OCI-LY1 (cell line): Measurements from ENCODE around the gene MFAP3L.

Source experiments
- H2AFZ ChIP-seq: fragments of 200-600 bp; sonication (generic), shearing (Covaris generic); 2 replicates; pipeline ENCODE4 v1.6.0; 2014; ENCODE audit warnings: antibody characterized with exemption, mild to moderate bottlenecking, low read length
- H3F3A ChIP-seq: fragments of 200-600 bp; sonication (generic), shearing (Covaris generic); 2 replicates; pipeline ENCODE4 v1.6.0; 2014; ENCODE audit warnings: mild to moderate bottlenecking, antibody characterized with exemption, low read length, moderate library complexity; ENCODE audit not compliant: insufficient read depth
- H3K27ac ChIP-seq: fragments of 200-600 bp; sonication (generic); 2 replicates; pipeline ENCODE4 v1.5.1; 2014; ENCODE audit warnings: low read length, mixed run types, mild to moderate bottlenecking, low read depth; ENCODE audit not compliant: poor library complexity, severe bottlenecking
- H3K27me3 ChIP-seq: fragments of 200-600 bp; sonication (generic); 2 replicates; pipeline ENCODE4 v1.6.0; 2014; ENCODE audit warnings: antibody characterized with exemption, mild to moderate bottlenecking, low read length, moderate library complexity; ENCODE audit not compliant: insufficient read depth
- H3K36me3 ChIP-seq: fragments of 200-600 bp; sonication (generic); 2 replicates; pipeline ENCODE4 v1.6.1; 2014; ENCODE audit warnings: mild to moderate bottlenecking, antibody characterized with exemption, low read length, moderate library complexity, mixed read lengths; ENCODE audit not compliant: insufficient read depth
- H3K4me1 ChIP-seq: fragments of 200-600 bp; sonication (generic); 2 replicates; pipeline ENCODE4 v1.5.1; 2014; ENCODE audit warnings: mild to moderate bottlenecking, low read length, moderate library complexity; ENCODE audit not compliant: insufficient read depth, severe bottlenecking
- H3K4me2 ChIP-seq: fragments of 200-600 bp; sonication (generic), shearing (Covaris generic); 2 replicates; pipeline ENCODE4 v1.6.1; 2014; ENCODE audit warnings: low read length
- H3K4me3 ChIP-seq: fragments of 200-600 bp; sonication (generic); 2 replicates; pipeline ENCODE4 v1.5.1; 2014; ENCODE audit warnings: low read length, low read depth, mild to moderate bottlenecking, mixed read lengths; ENCODE audit not compliant: poor library complexity, severe bottlenecking
- H3K79me2 ChIP-seq: fragments of 200-600 bp; shearing (Covaris generic); 2 replicates; pipeline ENCODE4 v1.6.1; 2016; ENCODE audit warnings: mixed run types, low read length, mixed read lengths; ENCODE audit not compliant: insufficient read depth
- H3K9ac ChIP-seq: fragments of 200-600 bp; sonication (generic), shearing (Covaris generic); 2 replicates; pipeline ENCODE4 v1.6.1; 2014; ENCODE audit warnings: mild to moderate bottlenecking, low read length, mixed read lengths
- H3K9me2 ChIP-seq: fragments of 200-600 bp; sonication (generic), shearing (Covaris generic); 2 replicates; pipeline ENCODE4 v1.6.1; 2014; ENCODE audit warnings: low read depth, mild to moderate bottlenecking, low read length, mixed read lengths
- H3K9me3 ChIP-seq: fragments of 200-600 bp; shearing (Covaris generic); 2 replicates; pipeline ENCODE4 v1.6.1; 2014; ENCODE audit warnings: low read length, mixed read lengths
- H4K20me1 ChIP-seq: fragments of 200-600 bp; sonication (generic), shearing (Covaris generic); 2 replicates; pipeline ENCODE4 v1.6.0; 2016; ENCODE audit warnings: mild to moderate bottlenecking, low read length; ENCODE audit not compliant: insufficient read depth
- EZH2 ChIP-seq: fragments of 200-600 bp; sonication (generic), shearing (Covaris generic); IDR thresholded peaks from 2 replicates; pipeline ENCODE4 v1.8.0; 2017; ENCODE audit warnings: borderline replicate concordance, mixed run types, mild to moderate bottlenecking, antibody characterized with exemption, low read length, moderate library complexity, mixed read lengths
- TF ChIP-seq, protein P1 (sequence below): fragments of 200-600 bp; sonication (generic), shearing (Covaris generic); IDR thresholded peaks from 2 replicates; pipeline ENCODE4 v1.5.1; 2017; ENCODE audit warnings: mild to moderate bottlenecking, antibody characterized with exemption, low read length, moderate library complexity, mixed read lengths

Gene MFAP3L

DNA sequence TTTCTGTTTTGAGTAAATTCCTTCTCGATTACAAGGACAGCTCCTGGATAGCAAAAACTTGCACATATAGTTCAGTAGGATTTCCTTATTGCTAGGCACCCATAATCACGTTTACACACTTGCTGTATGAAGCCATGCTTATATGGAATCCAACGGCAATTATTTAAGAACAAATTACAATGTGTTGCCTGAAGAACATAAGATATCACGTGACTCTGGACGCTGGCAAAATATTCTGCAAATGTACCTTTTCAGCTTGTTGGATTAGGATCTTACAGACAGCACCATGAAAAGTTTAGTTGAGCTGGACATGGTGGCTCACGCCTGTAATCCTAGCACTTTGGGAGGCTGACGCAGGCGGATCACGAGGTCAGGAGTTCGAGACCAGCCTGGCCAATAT lies 17.4 kb downstream of the MFAP3L start:
- no peaks in the 10 kb centered on the region for H3K9me3 ChIP-seq
- H4K20me1 ChIP-seq: no peaks in the 10 kb centered on the region
- H3K36me3 ChIP-seq: no peaks in the 10 kb centered on the region
- no peaks in the 10 kb centered on the region for H3K9me2 ChIP-seq
- H3K27ac ChIP-seq: no peak overlapping the region
- no peak for TF ChIP-seq EZH2
- TF ChIP-seq, protein P1, sequence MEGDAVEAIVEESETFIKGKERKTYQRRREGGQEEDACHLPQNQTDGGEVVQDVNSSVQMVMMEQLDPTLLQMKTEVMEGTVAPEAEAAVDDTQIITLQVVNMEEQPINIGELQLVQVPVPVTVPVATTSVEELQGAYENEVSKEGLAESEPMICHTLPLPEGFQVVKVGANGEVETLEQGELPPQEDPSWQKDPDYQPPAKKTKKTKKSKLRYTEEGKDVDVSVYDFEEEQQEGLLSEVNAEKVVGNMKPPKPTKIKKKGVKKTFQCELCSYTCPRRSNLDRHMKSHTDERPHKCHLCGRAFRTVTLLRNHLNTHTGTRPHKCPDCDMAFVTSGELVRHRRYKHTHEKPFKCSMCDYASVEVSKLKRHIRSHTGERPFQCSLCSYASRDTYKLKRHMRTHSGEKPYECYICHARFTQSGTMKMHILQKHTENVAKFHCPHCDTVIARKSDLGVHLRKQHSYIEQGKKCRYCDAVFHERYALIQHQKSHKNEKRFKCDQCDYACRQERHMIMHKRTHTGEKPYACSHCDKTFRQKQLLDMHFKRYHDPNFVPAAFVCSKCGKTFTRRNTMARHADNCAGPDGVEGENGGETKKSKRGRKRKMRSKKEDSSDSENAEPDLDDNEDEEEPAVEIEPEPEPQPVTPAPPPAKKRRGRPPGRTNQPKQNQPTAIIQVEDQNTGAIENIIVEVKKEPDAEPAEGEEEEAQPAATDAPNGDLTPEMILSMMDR: no peak
- no peak overlapping the region for H2AFZ ChIP-seq
- H3F3A ChIP-seq: no peaks in the 10 kb centered on the region
- no peak overlapping the region for H3K4me2 ChIP-seq
- no peaks in the 10 kb centered on the region for H3K79me2 ChIP-seq
- H3K9ac ChIP-seq: no peak overlapping the region
- no peaks in the 10 kb centered on the region for H3K4me1 ChIP-seq
- no peaks in the 10 kb centered on the region for H3K27me3 ChIP-seq
- H3K4me3 ChIP-seq: no peak overlapping the region

DNA sequence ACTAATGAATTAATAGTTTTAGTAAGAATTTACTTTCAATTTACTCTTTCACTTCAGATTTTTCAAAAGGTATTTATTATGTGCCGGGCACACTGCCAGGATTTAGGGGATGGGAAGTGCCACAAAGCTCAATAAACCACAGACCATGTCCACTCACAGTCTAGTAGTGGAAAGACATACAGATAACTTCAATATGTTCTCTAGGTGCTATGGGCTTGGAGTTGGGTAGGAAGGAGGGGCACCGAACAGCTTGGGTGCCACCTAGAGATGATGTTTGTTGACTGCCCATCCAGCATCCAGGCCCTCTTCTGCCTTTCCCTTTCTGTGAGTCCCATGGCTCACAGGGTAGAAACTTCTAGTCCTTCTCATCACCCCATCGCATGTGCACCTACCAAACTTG lies 17.8 kb downstream of the MFAP3L start:
- Histone ChIP-seq H4K20me1 (no peaks in the 10 kb centered on the region), H3K4me3 (no peak overlapping the region), H3K27ac (no peak overlapping the region), H3K9me2 (no peaks in the 10 kb centered on the region), H3K27me3 (no peaks in the 10 kb centered on the region), H3K36me3 (no peaks in the 10 kb centered on the region), H3K9me3 (no peaks in the 10 kb centered on the region), H3K4me2 (no peak overlapping the region), H2AFZ (no peak overlapping the region), H3F3A (no peaks in the 10 kb centered on the region), H3K4me1 (no peaks in the 10 kb centered on the region), H3K9ac (no peak overlapping the region), H3K79me2 (no peaks in the 10 kb centered on the region)
- TF ChIP-seq, protein P1: no peak
- TF ChIP-seq EZH2: no peak

DNA sequence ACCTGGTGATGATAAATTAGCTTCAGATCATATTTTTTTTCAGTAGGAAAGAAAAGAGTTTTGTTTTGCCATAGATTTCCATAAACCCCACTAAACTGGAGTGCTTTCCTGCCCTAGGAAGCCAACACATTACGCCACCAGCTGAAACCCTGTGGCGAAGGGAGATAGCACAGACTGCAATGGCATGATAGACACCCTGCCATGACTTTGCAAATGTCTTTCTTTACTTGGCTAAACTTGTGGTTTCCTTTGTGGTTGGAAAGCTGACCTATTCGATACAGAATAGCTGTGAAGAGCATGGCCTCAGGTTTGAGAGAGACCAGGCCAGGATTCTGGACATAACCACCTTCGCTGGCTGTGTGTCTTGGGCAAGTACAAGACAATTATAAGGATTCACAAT lies 19.1 kb downstream of the MFAP3L start:
- no peaks in the 10 kb centered on the region for H3K9me2 ChIP-seq
- no peak overlapping the region for H2AFZ ChIP-seq
- no peak overlapping the region for H3K9ac ChIP-seq
- no peaks in the 10 kb centered on the region for H3K27me3 ChIP-seq
- no peaks in the 10 kb centered on the region for H3K79me2 ChIP-seq
- H3K4me3 ChIP-seq: no peak overlapping the region
- H3K9me3 ChIP-seq: no peaks in the 10 kb centered on the region
- no peaks in the 10 kb centered on the region for H4K20me1 ChIP-seq
- no peak overlapping the region for H3K4me2 ChIP-seq
- H3K36me3 ChIP-seq: no peaks in the 10 kb centered on the region
- TF ChIP-seq, protein P1: no peak
- H3K27ac ChIP-seq: no peak overlapping the region
- H3K4me1 ChIP-seq: no peaks in the 10 kb centered on the region
- H3F3A ChIP-seq: no peaks in the 10 kb centered on the region
